ENCODE results near the gene PVALEF.

The PVALEF gene

GRCh38 chr17:81163051-81163695, 2.1 kb upstream of the PVALEF start:
- no peak for DNase-seq

GRCh38 chr17:81163703-81164370, 1.5 kb upstream of the PVALEF start:
- DNase-seq, result no peak

GRCh38 chr17:81164371-81165245, 699 bp upstream of the PVALEF start:
- DNase-seq, result no peak

DNA sequence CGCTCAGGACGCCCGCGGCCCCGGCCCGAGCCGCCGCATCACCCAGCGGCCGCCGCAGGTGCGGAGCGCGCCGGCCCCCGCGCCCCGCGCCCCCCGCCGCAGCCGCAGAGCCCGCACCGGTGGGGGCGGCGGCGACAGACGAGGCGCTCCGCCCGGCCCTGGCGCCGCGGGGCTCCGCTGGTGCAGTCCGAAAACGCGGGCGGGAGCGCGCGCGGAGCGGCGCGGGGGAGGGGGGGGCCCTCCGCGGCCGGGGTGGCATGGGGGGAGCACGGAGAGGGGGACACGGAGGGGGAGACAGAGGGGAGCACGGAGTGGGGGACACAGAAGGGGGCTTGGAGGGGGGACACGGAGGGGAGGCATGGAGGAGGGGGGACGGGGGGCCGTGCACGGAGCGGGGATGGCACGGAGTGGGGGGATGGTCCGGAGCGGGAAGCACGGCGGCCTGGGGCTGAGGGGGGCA, 756 bp downstream of the PVALEF start, which contains the start of gene AATK:
TSS of gene AATK (minus strand) at position 189 of the 460 bp plus-strand sequence. CDS start 229 bp downstream, outside the sequence.
- DNase-seq, result no peak

- DNase-seq, result no peak
Measured at GRCh38 chr17:81167194-81167524, 1.9 kb downstream of the PVALEF start.

DNA sequence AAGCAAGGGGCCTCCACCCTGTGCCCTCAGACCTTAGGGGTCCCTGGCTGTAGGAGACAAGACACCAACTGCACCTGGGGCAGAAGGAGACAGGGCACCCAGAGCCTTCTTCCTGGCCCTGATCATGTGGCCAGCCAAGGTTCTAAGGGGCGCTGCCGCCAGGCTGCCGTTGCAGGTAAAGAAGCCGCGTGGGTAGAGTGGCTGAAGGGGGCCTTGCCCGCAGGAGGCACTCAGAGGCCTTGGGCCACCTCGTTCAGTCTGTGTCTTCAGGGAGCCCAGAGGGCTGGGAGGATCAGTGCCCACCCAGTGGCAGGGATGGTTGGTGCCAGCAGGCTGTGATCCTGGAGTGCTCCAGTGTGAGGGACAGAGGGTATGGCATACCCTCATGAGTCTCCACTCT, 2.3 kb downstream of the PVALEF start:
- no peak for DNase-seq

DNA sequence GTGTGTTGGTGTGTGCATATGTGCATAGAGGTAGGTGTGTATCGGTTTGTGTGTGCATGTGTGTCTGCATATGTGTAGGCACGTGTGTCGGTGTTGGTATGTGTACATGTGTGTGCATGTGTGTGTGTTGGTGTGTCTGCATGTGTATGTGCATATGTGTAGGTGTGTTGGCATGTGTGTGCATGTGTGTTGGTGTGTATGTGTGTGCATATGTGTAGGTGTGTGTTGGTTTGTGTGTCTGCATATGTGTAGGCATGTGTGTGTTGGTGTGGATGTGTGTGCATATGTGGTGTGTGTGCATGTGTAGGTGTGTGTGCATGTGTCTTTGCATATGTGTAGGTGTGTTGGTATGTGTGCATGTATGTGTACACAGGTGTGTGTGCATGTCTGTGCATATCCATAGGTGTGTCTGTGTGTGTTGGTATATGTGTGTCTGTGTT, 4.6 kb downstream of the PVALEF start:
- no peak for DNase-seq

- no peak for DNase-seq
Measured at GRCh38 chr17:81170727-81171494, 5.6 kb downstream of the PVALEF start.

GRCh38 chr17:81171941-81172340, 6.6 kb downstream of the PVALEF start:
- DNase-seq, result no peak

- DNase-seq, result no peak
Measured at GRCh38 chr17:81173052-81173761, 7.9 kb downstream of the PVALEF start.

GRCh38 chr17:81173762-81174155, 8.5 kb downstream of the PVALEF start:
- no peak for DNase-seq

DNA sequence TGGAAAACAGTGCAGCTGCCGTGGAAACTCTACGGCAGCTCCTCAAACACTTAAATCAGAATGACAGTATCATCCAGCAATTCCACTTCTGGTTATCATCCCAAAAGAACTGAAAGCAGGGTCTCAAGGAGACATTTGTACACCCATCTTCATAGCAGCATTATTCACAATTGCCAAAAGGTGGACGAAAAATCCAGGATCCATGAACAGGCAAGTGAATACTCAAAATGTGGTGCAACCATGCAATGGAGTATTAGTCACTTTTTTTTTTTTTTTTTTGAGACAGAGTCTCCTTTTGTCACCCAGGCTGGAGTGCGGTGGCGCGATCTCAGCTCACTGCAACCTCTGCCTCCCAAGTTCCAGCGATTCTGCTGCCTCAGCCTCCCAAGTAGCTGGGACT, 11.4 kb downstream of the PVALEF start:
- no peak for DNase-seq

GRCh38 chr17:81178136-81179091, 13.1 kb downstream of the PVALEF start:
- DNase-seq, result no peak

DNA sequence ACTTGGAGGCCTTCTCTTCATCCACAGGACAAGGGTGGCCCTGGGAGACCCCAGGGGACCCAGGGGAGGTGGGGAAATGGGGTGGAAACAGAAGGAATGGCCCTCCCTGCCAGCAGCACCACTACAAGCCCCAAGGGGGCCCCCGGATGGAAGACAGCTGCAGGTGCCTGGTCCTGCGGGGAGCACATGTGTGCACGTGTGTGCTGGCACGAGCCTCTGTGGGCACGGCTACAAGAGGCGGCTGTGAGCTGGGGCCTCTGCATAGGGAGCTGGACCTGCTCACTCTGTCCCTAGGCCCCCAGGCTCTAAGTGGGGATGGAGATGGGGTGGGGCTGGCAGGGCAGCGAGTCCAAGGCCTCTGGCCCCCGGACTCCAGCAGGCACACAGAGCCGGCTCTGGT, 13.9 kb downstream of the PVALEF start:
- no peak for DNase-seq

DNA sequence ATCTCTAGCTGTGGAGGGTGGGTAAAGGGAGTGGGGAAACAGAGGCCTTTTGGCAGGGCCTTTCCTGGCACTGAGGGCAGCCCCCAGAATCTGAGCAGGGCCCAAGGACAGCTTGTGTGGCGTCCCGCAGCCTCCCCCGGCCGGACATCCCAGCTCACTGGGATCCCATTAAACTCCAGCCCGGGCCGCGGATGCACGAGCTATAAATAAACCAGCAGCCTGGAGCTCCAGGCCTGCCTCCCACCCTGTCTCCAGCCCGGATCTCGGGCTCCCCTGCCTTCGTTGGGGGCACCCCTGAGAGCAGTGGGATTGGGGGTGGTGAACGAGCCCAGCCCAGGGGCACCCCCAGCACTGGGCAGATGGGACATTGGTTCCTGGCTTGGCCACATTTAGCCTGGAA, 14.6 kb downstream of the PVALEF start:
- no peak for DNase-seq

GRCh38 chr17:81180836-81181810, 15.8 kb downstream of the PVALEF start:
- no peak for DNase-seq

DNA sequence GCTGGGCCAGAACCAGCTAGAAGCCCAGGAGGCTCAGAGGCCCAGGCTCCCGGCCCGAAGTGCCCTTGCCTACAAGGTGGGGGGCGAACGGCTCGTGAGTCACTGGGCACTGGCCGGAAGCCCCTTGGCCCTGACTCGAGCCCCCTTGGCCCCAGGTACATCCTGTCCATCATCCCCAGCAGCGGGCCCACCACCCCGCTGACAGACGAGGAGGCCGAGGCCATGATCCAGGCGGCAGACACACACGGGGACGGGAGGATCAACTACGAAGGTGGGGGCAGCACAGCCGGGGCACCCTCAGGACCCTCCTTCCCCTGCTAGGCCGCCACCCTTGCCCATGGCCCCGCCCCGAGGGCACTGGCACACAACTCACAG, 16.5 kb downstream of the PVALEF start:
- DNase-seq, result no peak

- no peak for DNase-seq
Measured at GRCh38 chr17:81182596-81182995, 17.3 kb downstream of the PVALEF start.

DNA sequence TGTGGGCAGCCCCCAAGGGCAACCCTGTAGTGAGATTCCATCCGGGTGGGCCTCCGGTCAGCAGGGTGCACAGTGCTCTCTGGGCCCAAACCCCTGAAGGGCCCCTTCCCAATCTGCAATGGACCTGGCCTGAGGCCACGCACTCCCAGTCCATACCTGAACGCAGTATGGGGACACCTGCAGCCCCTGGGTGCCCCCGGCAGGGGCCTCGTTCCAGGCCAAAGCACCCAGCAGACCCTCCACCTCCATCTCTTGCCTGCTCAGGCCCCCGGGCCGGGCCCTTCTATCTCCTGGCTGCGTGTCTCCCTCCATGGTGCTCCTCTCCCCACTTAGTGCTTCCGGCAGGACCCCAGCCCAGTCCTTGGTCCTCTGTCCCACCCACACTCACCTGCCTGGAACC, 18.0 kb downstream of the PVALEF start:
- no peak for DNase-seq

GRCh38 chr17:81183807-81184206, 18.5 kb downstream of the PVALEF start:
- DNase-seq, result no peak
